ENCODE data around the gene RUNX1. TPM values are rescaled to one million over a fixed set of nuclear protein-coding genes. Genes with fewer than 3 reads are reported as not detected.

Gene RUNX1
- total and polyA plus RNA-seq, 10 of the 15 experiments (the other 5 are each of a cell fraction or from before 2014, with no cell fraction given), result 0.90 to 15.2 (median 4.1) TPM

DNA sequence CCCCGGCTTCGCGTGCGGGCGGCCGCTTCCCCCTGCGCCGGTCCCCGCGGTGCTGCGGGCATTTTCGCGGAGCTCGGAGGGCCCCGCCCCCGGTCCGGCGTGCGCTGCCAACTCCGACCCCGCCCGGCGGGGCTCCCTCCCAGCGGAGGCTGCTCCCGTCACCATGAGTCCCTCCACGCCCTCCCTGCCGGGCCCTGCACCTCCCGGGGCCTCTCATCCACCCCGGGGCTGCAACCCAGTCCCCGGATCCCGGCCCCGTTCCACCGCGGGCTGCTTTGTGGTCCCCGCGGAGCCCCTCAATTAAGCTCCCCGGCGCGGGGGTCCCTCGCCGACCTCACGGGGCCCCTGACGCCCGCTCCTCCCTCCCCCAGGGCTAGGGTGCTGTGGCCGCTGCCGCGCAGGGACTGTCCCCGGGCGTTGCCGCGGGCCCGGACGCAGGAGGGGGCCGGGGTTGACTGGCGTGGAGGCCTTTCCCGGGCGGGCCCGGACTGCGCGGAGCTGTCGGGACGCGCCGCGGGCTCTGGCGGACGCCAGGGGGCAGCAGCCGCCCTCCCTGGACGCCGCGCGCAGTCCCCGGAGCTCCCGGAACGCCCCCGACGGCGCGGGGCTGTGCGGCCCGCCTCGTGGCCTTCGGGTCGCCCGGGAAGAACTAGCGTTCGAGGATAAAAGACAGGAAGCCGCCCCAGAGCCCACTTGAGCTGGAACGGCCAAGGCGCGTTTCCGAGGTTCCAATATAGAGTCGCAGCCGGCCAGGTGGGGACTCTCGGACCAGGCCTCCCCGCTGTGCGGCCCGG, 159.2 kb downstream of the RUNX1 start (continued):
- TF ChIP-seq E2F8 (IDR thresholded peaks at IDR 0.05; ENCODE audit: low read depth, partially characterized antibody) (no peak), IKZF1 (conservative IDR thresholded peaks at IDR 0.05) (peak; percentile 79), MEF2A (IDR thresholded peaks at IDR 0.05; ENCODE audit: insufficient read depth, low read depth, low read length) (0 out of 2 replicates have a peak, but pooled peaks have one; percentile 5)

DNA sequence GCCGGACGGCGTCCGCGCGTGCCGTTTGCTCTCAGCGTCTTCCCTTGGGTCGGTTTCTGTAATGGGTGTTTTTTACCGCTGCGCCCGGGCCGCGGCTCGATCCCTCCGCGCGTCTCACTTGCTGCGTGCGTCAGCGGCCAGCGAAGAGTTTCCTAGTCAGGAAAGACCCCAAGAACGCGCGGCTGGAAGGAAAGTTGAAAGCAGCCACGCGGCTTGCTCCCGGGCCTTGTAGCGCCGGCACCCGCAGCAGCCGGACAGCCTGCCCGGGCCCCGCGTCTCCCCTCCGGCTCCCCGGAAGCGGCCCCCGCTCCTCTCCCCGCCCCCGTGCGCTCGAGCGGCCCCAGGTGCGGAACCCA, 159.8 kb downstream of the RUNX1 start:
- peak overlapping the region; percentile 52 for H2AFZ ChIP-seq (ENCODE audit: control insufficient read depth, low read depth, low read length)
- ChIA-PET SMC1A (ENCODE audit: uncharacterized antibody, unreplicated experiment) (interaction anchor here (0.8 to 1.2 kb wide), 2 partner anchors 308 to 511 kb away, joined by 3 read pairs; no protein-coding TSS in a partner anchor), CTCF (interaction anchor here (0.6 to 4.5 kb wide), 13 partner anchors 10 to 1048 kb away, joined by 3 to 17 read pairs (median 4); no protein-coding TSS in a partner anchor), RAD21 (ENCODE audit: unreplicated experiment) (interaction anchor here (0.6 to 4.9 kb wide), 12 partner anchors 31 to 1140 kb away, joined by 3 to 28 read pairs (median 4); no protein-coding TSS in a partner anchor), POLR2A (no interaction called here)
- in situ Hi-C loops (cut with MboI) (no loop called here), intact Hi-C loops (cut with micrococcal nuclease; ENCODE audit: unreplicated experiment) (loop anchor here (2.0 to 10.0 kb wide), 4 partner anchors 88 to 1136 kb away; partner anchors contain the start of gene RUNX1)
- 1% methylated on average over 28 of the region's 45 CpGs for WGBS (ENCODE audit: insufficient coverage, insufficient replicate concordance, low lambda C conversion rate, missing lambda C conversion rate)
- peaks cover 3 to 9% of the 10 kb centered on the region in 2 experiments for H3K27me3 ChIP-seq (replicated peaks in 1 of 2; ENCODE audit: control insufficient read depth in 2 of 2, insufficient read depth in 2 of 2, low read length in 1 of 2)
- H4K20me1 ChIP-seq (ENCODE audit: control insufficient read depth, insufficient read depth), result no peaks in the 10 kb centered on the region
- no peaks in the 10 kb centered on the region; the same call in none of the 2 replicates for H3K79me2 ChIP-seq (ENCODE audit: control insufficient read depth, insufficient read depth, low read length)
- H3K4me3 ChIP-seq, result peak overlapping the region; percentile 72
- H3K36me3 ChIP-seq (ENCODE audit: control insufficient read depth in 2 of 2, insufficient read depth in 2 of 2, low read length in 1 of 2), result no peaks in the 10 kb centered on the region
- no peaks in the 10 kb centered on the region; the same call in 2 of the 3 replicates for H3K9me3 ChIP-seq (replicated peaks; ENCODE audit: control insufficient read depth, insufficient read depth, low read length)
- peaks cover 5% of the 10 kb centered on the region for H3K4me1 ChIP-seq (ENCODE audit: control insufficient read depth, insufficient read depth, low read length)
- no peak for DNase-seq (ENCODE audit: low read depth, low spot score)
- no peak for ATAC-seq
- peak overlapping the region; percentile 68 for H3K4me2 ChIP-seq (ENCODE audit: control insufficient read depth, insufficient read depth)
- BruUV-seq (replicated peaks), result no TSS peak
- peak overlapping the region; percentile 36; the same call in 1 of the 2 replicates for H3K27ac ChIP-seq (ENCODE audit: control insufficient read depth, insufficient read depth)
- FAIRE-seq, result no peak
- peak overlapping the region; percentile 49; the same call in 1 of the 2 replicates for H3K9ac ChIP-seq (ENCODE audit: control insufficient read depth, insufficient read depth, low read length)
- 0 out of 3 replicates have a peak, but pooled peaks of 1 of the 2 experiments have one; percentile 28 for TF ChIP-seq EGR1 (IDR thresholded peaks at IDR 0.05; ENCODE audit: borderline replicate concordance in 1 of 2, low read depth in 2 of 2, low read length in 2 of 2)
- TF ChIP-seq, protein P1, sequence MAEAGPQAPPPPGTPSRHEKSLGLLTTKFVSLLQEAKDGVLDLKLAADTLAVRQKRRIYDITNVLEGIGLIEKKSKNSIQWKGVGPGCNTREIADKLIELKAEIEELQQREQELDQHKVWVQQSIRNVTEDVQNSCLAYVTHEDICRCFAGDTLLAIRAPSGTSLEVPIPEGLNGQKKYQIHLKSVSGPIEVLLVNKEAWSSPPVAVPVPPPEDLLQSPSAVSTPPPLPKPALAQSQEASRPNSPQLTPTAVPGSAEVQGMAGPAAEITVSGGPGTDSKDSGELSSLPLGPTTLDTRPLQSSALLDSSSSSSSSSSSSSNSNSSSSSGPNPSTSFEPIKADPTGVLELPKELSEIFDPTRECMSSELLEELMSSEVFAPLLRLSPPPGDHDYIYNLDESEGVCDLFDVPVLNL (IDR thresholded peaks at IDR 0.05; ENCODE audit: low read depth, low read length), result no peak
- no peak for TF ChIP-seq CBFB (IDR thresholded peaks at IDR 0.05; ENCODE audit: low read depth)
- TF ChIP-seq CBX3 (IDR thresholded peaks at IDR 0.05; ENCODE audit: borderline replicate concordance, low read depth), result no peak
- TF ChIP-seq SP1 (IDR thresholded peaks at IDR 0.05; ENCODE audit: low read depth, low read length), result no peak
- TF ChIP-seq NFXL1 (IDR thresholded peaks at IDR 0.05; ENCODE audit: borderline replicate concordance), result no peak
- 0 out of 2 replicates have a peak, but pooled peaks have one; percentile 6 for TF ChIP-seq CBX5 (IDR thresholded peaks at IDR 0.05; ENCODE audit: low read depth)
- no peak for TF ChIP-seq STAT3 (IDR thresholded peaks at IDR 0.05; ENCODE audit: low read depth, low read length)
- no peak for TF ChIP-seq SMAD1 (IDR thresholded peaks at IDR 0.05; ENCODE audit: low read depth, partially characterized antibody)
- no peak for TF ChIP-seq CREB1 (IDR thresholded peaks at IDR 0.05; ENCODE audit: low read depth)
- TF ChIP-seq MEF2A (IDR thresholded peaks at IDR 0.05; ENCODE audit: insufficient read depth, low read depth, low read length), result no peak
- TF ChIP-seq POLR2A (IDR thresholded peaks at IDR 0.05; ENCODE audit: low read depth, low read length), result peak; percentile 27
- peak; percentile 11 for TF ChIP-seq BCL3 (IDR thresholded peaks at IDR 0.05; ENCODE audit: borderline replicate concordance, insufficient read depth, low read depth, low read length, poor library complexity, severe bottlenecking)

Measured in GM12878 (cell line).